H1 (cell line): Measurements from ENCODE around the gene OR4F6. TPM values are rescaled to one million over a fixed set of nuclear protein-coding genes. Genes with fewer than 3 reads are reported as not detected.

ENCODE experiments used
- CTCF ChIA-PET: fragments of 300-600 bp; sonication (Branson Sonifier 250); formaldehyde crosslinking; loops from one replicate; lab custom pipeline; 2021; ENCODE audit not compliant: partially characterized antibody; lab: Charles Lee
- POLR2A ChIA-PET: fragments of 300-600 bp; sonication (Branson Sonifier 250); formaldehyde crosslinking; loops from one replicate; lab custom pipeline; 2021; ENCODE audit warnings: inconsistent platforms; ENCODE audit not compliant: partially characterized antibody; lab: Charles Lee
- DNase-seq, 2 experiments: peaks; one replicate each; pipeline versions ENCODE4 v3.0.0 to v3.0.0-alpha.2; 2010 to 2022; ENCODE audit warnings: low spot score in 2 of 2, low read depth in 1 of 2, mixed read lengths in 1 of 2
- FAIRE-seq: peaks from 2 replicates; lab custom pipeline; 2011; peaks lifted over from hg19 to GRCh38; lab: Jason Lieb, UNC
- H2AFZ ChIP-seq: 2 replicates; pipeline ENCODE4 v1.8.1; 2012; ENCODE audit warnings: low read length, inconsistent platforms
- H2AK5ac ChIP-seq: 2 replicates; pipeline ENCODE4 v1.6.1; 2013; ENCODE audit warnings: low read depth, low read length
- H2BK120ac ChIP-seq: replicated peaks from 2 replicates; pipeline ENCODE3; 2013; ENCODE audit warnings: low read depth, low read length, inconsistent platforms
- H2BK12ac ChIP-seq: 2 replicates; pipeline ENCODE4 v1.6.1; 2013; ENCODE audit warnings: low read depth, low read length
- H2BK15ac ChIP-seq: 2 replicates; pipeline ENCODE4 v1.6.1; 2013; ENCODE audit warnings: low read length
- H2BK20ac ChIP-seq: 2 replicates; pipeline ENCODE4 v1.6.1; 2013; ENCODE audit warnings: low read length
- H2BK5ac ChIP-seq: 2 replicates; pipeline ENCODE4 v1.6.1; 2013; ENCODE audit warnings: low read depth, low read length
- H3K14ac ChIP-seq: 2 replicates; pipeline ENCODE4 v1.6.1; 2013; ENCODE audit warnings: inconsistent platforms; ENCODE audit not compliant: insufficient read length
- H3K18ac ChIP-seq: 2 replicates; pipeline ENCODE4 v1.6.1; 2013; ENCODE audit warnings: low read length; ENCODE audit errors: extremely low read depth
- H3K23ac ChIP-seq: 2 replicates; pipeline ENCODE4 v1.6.1; 2013; ENCODE audit warnings: inconsistent platforms; ENCODE audit not compliant: insufficient read length
- H3K23me2 ChIP-seq: 2 replicates; pipeline ENCODE4 v1.6.1; 2013; ENCODE audit warnings: low read depth, low read length
- H3K27ac ChIP-seq: 2 replicates; pipeline ENCODE4 v1.6.1; 2011; ENCODE audit warnings: low read depth, low read length, inconsistent platforms
- H3K27me3 ChIP-seq, 4 experiments: replicated peaks in 1 of 4; 1 replicate in 1 of 4; 2 replicates in 3 of 4; pipeline versions ENCODE4 v1.6.1 to v1.8.1; 2011 to 2013; ENCODE audit warnings: low read length in 3 of 4, mild to moderate bottlenecking in 3 of 4, inconsistent platforms in 2 of 4, mixed read lengths in 2 of 4, moderate library complexity in 1 of 4; ENCODE audit not compliant: control insufficient read depth in 3 of 4, insufficient read depth in 3 of 4; ENCODE audit errors: extremely low read depth in 1 of 4
- H3K36me3 ChIP-seq, 4 experiments: 2 replicates each; pipeline versions ENCODE4 v1.6.1 to v1.8.1; 2011 to 2013; ENCODE audit warnings: mild to moderate bottlenecking in 4 of 4, low read length in 3 of 4, moderate library complexity in 2 of 4, control low read depth in 1 of 4, inconsistent platforms in 1 of 4; ENCODE audit not compliant: insufficient read depth in 4 of 4, control insufficient read depth in 2 of 4
- H3K4ac ChIP-seq: replicated peaks from 2 replicates; pipeline ENCODE3; 2013; ENCODE audit warnings: low read length, low read depth, mixed read lengths, inconsistent platforms; ENCODE audit not compliant: insufficient read length
- H3K4me1 ChIP-seq, 4 experiments: replicated peaks in 1 of 4; 1 replicate in 1 of 4; 2 replicates in 3 of 4; pipeline versions ENCODE4 v1.6.1 to v1.8.1; 2011 to 2013; ENCODE audit warnings: low read length in 3 of 4, inconsistent platforms in 2 of 4, mixed read lengths in 1 of 4; ENCODE audit not compliant: insufficient read depth in 4 of 4, control insufficient read depth in 3 of 4
- H3K4me2 ChIP-seq, 2 experiments: 2 replicates each; pipeline versions ENCODE4 v1.6.1 to v1.8.1; 2011 to 2013; ENCODE audit warnings: low read depth in 2 of 2, low read length in 2 of 2, control low read depth in 1 of 2, inconsistent platforms in 1 of 2, mild to moderate bottlenecking in 1 of 2; ENCODE audit not compliant: insufficient read depth in 1 of 2
- H3K4me3 ChIP-seq, 4 experiments: fragments of 200-600, 300-600 bp in 1 of 4; sonication (generic), shearing (Covaris generic), sonication (Bioruptor Twin) in 1 of 4; 2 replicates each; pipeline versions ENCODE4 v1.5.1 to v1.8.1; 2011 to 2016; ENCODE audit warnings: low read length in 4 of 4, low read depth in 3 of 4, control low read depth in 2 of 4, inconsistent platforms in 2 of 4, mild to moderate bottlenecking in 2 of 4, mixed read lengths in 1 of 4, moderate library complexity in 1 of 4; ENCODE audit not compliant: insufficient read depth in 2 of 4; ENCODE audit errors: extremely low read depth in 1 of 4
- H3K56ac ChIP-seq: replicated peaks from 2 replicates; pipeline ENCODE3; 2013; ENCODE audit warnings: low read depth, mild to moderate bottlenecking, mixed read lengths, low read length, inconsistent platforms; ENCODE audit not compliant: insufficient read length
- H3K79me1 ChIP-seq: 2 replicates; pipeline ENCODE4 v1.6.1; 2013; ENCODE audit warnings: low read depth, low read length, control low read depth
- H3K79me2 ChIP-seq, 2 experiments: 2 replicates each; pipeline versions ENCODE4 v1.6.1 to v1.8.1; 2012 to 2013; ENCODE audit warnings: low read length in 2 of 2, mild to moderate bottlenecking in 2 of 2, inconsistent platforms in 1 of 2; ENCODE audit not compliant: insufficient read depth in 2 of 2, control insufficient read depth in 1 of 2
- H3K9ac ChIP-seq, 4 experiments: replicated peaks in 1 of 4; 1 replicate in 1 of 4; 2 replicates in 3 of 4; pipeline versions ENCODE4 v1.6.1 to v1.8.1; 2011 to 2013; ENCODE audit warnings: low read depth in 3 of 4, low read length in 3 of 4, control low read depth in 2 of 4, mild to moderate bottlenecking in 2 of 4, moderate library complexity in 2 of 4, inconsistent platforms in 1 of 4; ENCODE audit errors: extremely low read depth in 1 of 4
- H3K9me3 ChIP-seq, 2 experiments: 2 replicates each; pipeline versions ENCODE4 v1.6.1 to v1.8.1; 2012 to 2013; ENCODE audit warnings: mild to moderate bottlenecking in 2 of 2, moderate library complexity in 2 of 2, control low read depth in 1 of 2, inconsistent platforms in 1 of 2, low read depth in 1 of 2, low read length in 1 of 2, mixed read lengths in 1 of 2; ENCODE audit not compliant: insufficient read depth in 2 of 2
- H4K20me1 ChIP-seq, 2 experiments: replicated peaks in 1 of 2; 2 replicates each; pipeline versions ENCODE3 to v1.8.1; 2011 to 2013; ENCODE audit warnings: inconsistent platforms in 2 of 2, low read length in 2 of 2, mild to moderate bottlenecking in 1 of 2; ENCODE audit not compliant: insufficient read depth in 2 of 2, control insufficient read depth in 1 of 2
- H4K5ac ChIP-seq: 2 replicates; pipeline ENCODE4 v1.6.1; 2013; ENCODE audit warnings: low read length, low read depth, mixed read lengths, inconsistent platforms; ENCODE audit not compliant: insufficient read length
- H4K8ac ChIP-seq: 2 replicates; pipeline ENCODE4 v1.8.0; 2013; ENCODE audit warnings: mild to moderate bottlenecking, moderate library complexity, low read length, inconsistent platforms; ENCODE audit not compliant: insufficient read depth; ENCODE audit errors: extremely low read depth
- H4K91ac ChIP-seq: replicated peaks from 2 replicates; pipeline ENCODE3; 2013; ENCODE audit warnings: low read length, mixed read lengths, inconsistent platforms; ENCODE audit not compliant: insufficient read length
- WGBS, 2 experiments: shearing (Covaris generic) in 1 of 2; methylation state at CpG; one replicate each; pipeline versions ENCODE4 v1.1.6 to v1.1.7; 2013 to 2015; ENCODE audit warnings: low lambda C conversion rate in 2 of 2, mixed read lengths in 2 of 2, inconsistent platforms in 1 of 2, low coverage in 1 of 2, missing lambda C conversion rate in 1 of 2; ENCODE audit not compliant: insufficient replicate concordance in 2 of 2, insufficient coverage in 1 of 2, insufficient read length in 1 of 2; ENCODE audit errors: extremely low coverage in 1 of 2, missing lambda C conversion rate in 1 of 2; 5-methylcytosine and 5-hydroxymethylcytosine counted together
- polyA plus RNA-seq, 7 experiments: library from polyadenylated mRNA; depleted of rRNA in 3 of 7; stranded (reverse) in 5 of 7; unstranded in 2 of 7; fragments of >200 nt in 5 of 7; fragments of 200-250 nt in 2 of 7; gene quantifications; 1 replicate in 5 of 7; 2 replicates in 1 of 7; 4 replicates in 1 of 7; pipeline versions ENCODE4 v1.2.1 to v1.2.3, GENCODE V29; 2011 to 2013; ENCODE audit warnings: missing spikeins in 2 of 7, mixed read lengths in 2 of 7
- total RNA-seq: library from RNA; stranded (reverse); fragmentation: NEBNext Ultra II Directional; extraction: Animal tissue kit (Norgen Biotek cat#: 25700); gene quantifications from 2 replicates; pipeline ENCODE4 v1.2.1, GENCODE V29; 2021
- TF ChIP-seq, protein P1 (sequence below): IDR thresholded peaks from 2 replicates; pipeline ENCODE4 v1.6.1; 2012; ENCODE audit warnings: low read length, inconsistent platforms

The OR4F6 gene
- total and polyA plus RNA-seq, 2 of the 8 experiments (the other 6 are each of a cell fraction or from before 2014, with no cell fraction given), result not detected

DNA sequence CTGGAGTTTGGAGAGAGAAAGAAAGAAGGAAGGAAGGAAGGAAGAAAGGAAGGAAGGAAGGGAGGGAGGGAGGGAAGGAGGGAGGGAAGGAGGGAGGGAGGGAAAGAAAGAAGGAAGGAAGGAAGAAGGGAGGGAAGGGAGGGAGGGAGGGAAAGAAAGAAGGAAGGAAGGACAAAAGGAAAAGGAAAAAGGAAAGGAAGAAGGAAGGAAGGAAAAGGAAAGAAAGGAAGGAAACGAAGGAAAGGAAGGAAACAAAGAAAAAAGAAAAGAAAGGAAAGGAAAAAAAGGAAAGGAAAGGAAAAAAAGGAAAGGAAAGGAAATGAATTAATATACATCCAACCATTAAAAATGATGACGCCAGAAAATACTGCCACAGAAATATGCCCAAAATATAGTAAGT lies 18.7 kb upstream of the OR4F6 start:
- H3K79me1 ChIP-seq, result no peaks in the 10 kb centered on the region
- no peak for FAIRE-seq

More for the DNA sequence above, 18.7 kb upstream of the OR4F6 start:
- Histone ChIP-seq H3K36me3 (no peaks in the 10 kb centered on the region), H3K4me1 (no peaks in the 10 kb centered on the region), H2BK15ac (no peak overlapping the region), H3K56ac (no peak overlapping the region), H2AK5ac (no peak overlapping the region), H3K4ac (no peak overlapping the region), H2AFZ (no peak overlapping the region), H3K23ac (no peak overlapping the region), H2BK5ac (no peak overlapping the region), H3K79me2 (no peaks in the 10 kb centered on the region), H3K4me2 (no peak overlapping the region), H3K27ac (no peak overlapping the region), H2BK120ac (no peak overlapping the region), H4K91ac (no peak overlapping the region), H4K8ac (no peak overlapping the region), H3K14ac (no peak overlapping the region), H4K5ac (no peak overlapping the region), H3K4me3 (no peak overlapping the region), H4K20me1 (no peaks in the 10 kb centered on the region), H3K9ac (no peak overlapping the region), H3K18ac (no peak overlapping the region), H3K9me3 (peaks cover 3 to 11% of the 10 kb centered on the region in 2 experiments; a peak in 2 of 4 replicates), H3K23me2 (no peaks in the 10 kb centered on the region), H2BK12ac (no peak overlapping the region)
- POLR2A ChIA-PET, result no interaction called here
- DNase-seq, result no peak
- CTCF ChIA-PET, result no interaction called here
- 28% methylated on average over 2 of the region's 2 CpGs; no CpG with 5 or more reads in 1 of the 2 experiments for WGBS, 2 experiments
- TF ChIP-seq, protein P1, sequence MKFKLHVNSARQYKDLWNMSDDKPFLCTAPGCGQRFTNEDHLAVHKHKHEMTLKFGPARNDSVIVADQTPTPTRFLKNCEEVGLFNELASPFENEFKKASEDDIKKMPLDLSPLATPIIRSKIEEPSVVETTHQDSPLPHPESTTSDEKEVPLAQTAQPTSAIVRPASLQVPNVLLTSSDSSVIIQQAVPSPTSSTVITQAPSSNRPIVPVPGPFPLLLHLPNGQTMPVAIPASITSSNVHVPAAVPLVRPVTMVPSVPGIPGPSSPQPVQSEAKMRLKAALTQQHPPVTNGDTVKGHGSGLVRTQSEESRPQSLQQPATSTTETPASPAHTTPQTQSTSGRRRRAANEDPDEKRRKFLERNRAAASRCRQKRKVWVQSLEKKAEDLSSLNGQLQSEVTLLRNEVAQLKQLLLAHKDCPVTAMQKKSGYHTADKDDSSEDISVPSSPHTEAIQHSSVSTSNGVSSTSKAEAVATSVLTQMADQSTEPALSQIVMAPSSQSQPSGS, result no peak
- TF ChIP-seq, all 59 proteins: peak for 0
- Histone ChIP-seq H2BK20ac (no peak overlapping the region), H3K27me3 (no peaks in the 10 kb centered on the region)
